Panc1 (cell line): ENCODE measurements around the gene PLD1. TPM values are rescaled to one million over a fixed set of nuclear protein-coding genes. Genes with fewer than 3 reads are reported as not detected.

ENCODE experiments used
- ATAC-seq: fragments of 200-7000 bp; cut with Tn5 transposase; 2 replicates; pipeline ENCODE4 v1.9.1; 2020; ENCODE audit warnings: mild to moderate bottlenecking, moderate library complexity
- BruUV-seq: library from RNA; stranded (reverse); fragments of 400-500 nt; replicated peaks from 2 replicates; lab custom pipeline; 2021; lab: Mats Ljungman, UMichigan
- CTCF ChIA-PET: fragments of 300-600 bp; sonication (Branson Sonifier 250); formaldehyde crosslinking; loops from one replicate; lab custom pipeline; 2022; ENCODE audit warnings: antibody characterized with exemption; lab: Charles Lee
- POLR2A ChIA-PET: fragments of 300-600 bp; sonication (Branson Sonifier 250); formaldehyde crosslinking; loops from one replicate; lab custom pipeline; 2022; ENCODE audit warnings: antibody characterized with exemption; lab: Charles Lee
- DNase-seq: peaks from one replicate; pipeline ENCODE4 v3.0.0-alpha.2; 2010; ENCODE audit warnings: low read depth, low spot score
- H3K27ac ChIP-seq: 2 replicates; pipeline ENCODE4 v1.5.1; 2011; ENCODE audit warnings: mild to moderate bottlenecking, low read length, inconsistent platforms
- H3K27me3 ChIP-seq: fragments of 200-500 bp; sonication (Bioruptor generic); 2 replicates; pipeline ENCODE4 v1.6.0; 2014; ENCODE audit warnings: low read length, inconsistent platforms; ENCODE audit not compliant: control insufficient read depth, insufficient read depth
- H3K36me3 ChIP-seq: fragments of 200-500 bp; sonication (Bioruptor generic); 2 replicates; pipeline ENCODE4 v1.5.1; 2014; ENCODE audit warnings: inconsistent platforms, mild to moderate bottlenecking, low read length, moderate library complexity; ENCODE audit not compliant: control insufficient read depth, insufficient read depth
- H3K4me1 ChIP-seq: 2 replicates; pipeline ENCODE4 v1.5.1; 2011; ENCODE audit warnings: inconsistent platforms, mild to moderate bottlenecking, low read length, moderate library complexity; ENCODE audit not compliant: control insufficient read depth, insufficient read depth
- H3K4me3 ChIP-seq, 2 experiments: 2 replicates each; pipeline ENCODE4 v1.5.1; 2011 to 2012; ENCODE audit warnings: low read depth in 2 of 2, low read length in 2 of 2, mild to moderate bottlenecking in 2 of 2, inconsistent platforms in 1 of 2, moderate library complexity in 1 of 2
- H3K9me3 ChIP-seq: fragments of 200-500 bp; sonication (Bioruptor generic); 2 replicates; pipeline ENCODE4 v1.5.1; 2014; ENCODE audit warnings: low read depth, mild to moderate bottlenecking, inconsistent platforms, low read length, moderate library complexity; ENCODE audit not compliant: control insufficient read depth, insufficient read depth
- CTCF ChIP-seq: fragments of 450-650 bp; IDR thresholded peaks from 2 replicates; pipeline ENCODE4 v1.5.1; 2017; ENCODE audit warnings: mild to moderate bottlenecking
- POLR2AphosphoS5 ChIP-seq: IDR thresholded peaks from 2 replicates; pipeline ENCODE4 v1.6.1; 2012; ENCODE audit warnings: mild to moderate bottlenecking, low read depth, low read length, moderate library complexity
- REST ChIP-seq, 2 experiments: IDR thresholded peaks; 2 replicates each; pipeline ENCODE4 v1.6.1; 2011 to 2012; ENCODE audit warnings: low read depth in 2 of 2, control low read depth in 1 of 2, low read length in 1 of 2, mild to moderate bottlenecking in 1 of 2, moderate library complexity in 1 of 2; ENCODE audit not compliant: insufficient read depth in 1 of 2
- SIN3A ChIP-seq: IDR thresholded peaks from 2 replicates; pipeline ENCODE4 v1.6.1; 2012; ENCODE audit warnings: low read depth, mild to moderate bottlenecking, low read length, moderate library complexity, borderline replicate concordance; ENCODE audit not compliant: insufficient read depth
- TCF7L2 ChIP-seq: IDR thresholded peaks from 2 replicates; pipeline ENCODE4 v1.6.1; 2011; ENCODE audit warnings: mild to moderate bottlenecking, low read depth, low read length, inconsistent platforms
- in situ Hi-C: cut with HindIII; loops from 2 replicates; pipeline ENCODE4 v1.10.0; 2016; ENCODE audit warnings: low sequenced_read_pairs, low pct_unique_long_range_greater_than_20kb
- intact Hi-C: fragments of 100-400 bp; cut with micrococcal nuclease; formaldehyde crosslinking; loops from one replicate; pipeline ENCODE4 v1.10.0; 2022; ENCODE audit not compliant: unreplicated experiment
- total RNA-seq: library from RNA; stranded (reverse); gene quantifications from one replicate; pipeline ENCODE4 v1.2.1, GENCODE V29; 2021; ENCODE audit not compliant: unreplicated experiment

The PLD1 gene
- total RNA-seq, 1 experiment from 2014 or later = 20.6 TPM

GRCh38 chr3:171811913-171812335 lies 1.6 kb upstream of the PLD1 start:
- Histone ChIP-seq H3K4me1 (peaks cover 46% of the 10 kb centered on the region), H3K4me3 (peak overlapping the region; percentile 69 to 76; a peak in 3 of 4 replicates), H3K9me3 (no peaks in the 10 kb centered on the region), H3K27me3 (no peaks in the 10 kb centered on the region), H3K27ac (peak overlapping the region; percentile 97), H3K36me3 (no peaks in the 10 kb centered on the region)
- no peak for ATAC-seq
- no peak for TF ChIP-seq POLR2AphosphoS5
- no peak for TF ChIP-seq CTCF
- TF ChIP-seq TCF7L2 = no peak
- no peak for TF ChIP-seq SIN3A
- no peak for TF ChIP-seq REST (IDR thresholded peaks at IDR 0.05; ENCODE audit: insufficient read depth in 1 of 2, low read depth in 2 of 2, low read length in 1 of 2)
- in situ Hi-C loops = no loop called here
- DNase-seq = no peak
- ChIA-PET POLR2A (interaction anchor here (0.7 kb wide), 1 partner anchor 11 kb away, joined by 4 read pairs; no protein-coding TSS in a partner anchor), CTCF (interaction anchor here (0.6 to 1.3 kb wide), 2 partner anchors 18 to 41 kb away, joined by 4 to 10 read pairs; no protein-coding TSS in a partner anchor)
- intact Hi-C loops = no loop called here
- no TSS peak for BruUV-seq

- peak; percentile 19; the same call in 1 of the 2 replicates for ATAC-seq
- no TSS peak for BruUV-seq
These were observed 1.1 kb upstream of the PLD1 start for GRCh38 chr3:171811295-171811912.

More at GRCh38 chr3:171811295-171811912, 1.1 kb upstream of the PLD1 start:
- ChIA-PET POLR2A (interaction anchor here (0.7 kb wide), 1 partner anchor 11 kb away, joined by 4 read pairs; no protein-coding TSS in a partner anchor), CTCF (interaction anchor here (0.6 to 1.3 kb wide), 2 partner anchors 19 to 41 kb away, joined by 4 to 10 read pairs; no protein-coding TSS in a partner anchor)
- H3K27me3 ChIP-seq = no peaks in the 10 kb centered on the region
- H3K27ac ChIP-seq = peak overlapping the region; percentile 97
- TF ChIP-seq POLR2AphosphoS5 = no peak; the same call in 1 of the 2 replicates
- TF ChIP-seq REST (IDR thresholded peaks at IDR 0.05; ENCODE audit: insufficient read depth in 1 of 2, low read depth in 2 of 2, low read length in 1 of 2) = no peak
- no peak for TF ChIP-seq TCF7L2
- no peak for TF ChIP-seq SIN3A
- no peak for TF ChIP-seq CTCF
- no peaks in the 10 kb centered on the region for H3K36me3 ChIP-seq
- H3K9me3 ChIP-seq = no peaks in the 10 kb centered on the region
- peak; percentile 83 for DNase-seq
- in situ Hi-C loops (no loop called here), intact Hi-C loops (no loop called here)
- H3K4me3 ChIP-seq = peak overlapping the region; percentile 69 to 76
- H3K4me1 ChIP-seq = peaks cover 49% of the 10 kb centered on the region
